Measurements from ENCODE around the gene BRK1.
A peak's percentile ranks its signal among the peaks of the same experiment; 100 is the strongest.
"Not testable (repeated sequence)": the region's sequence is repeated elsewhere in the genome, so short reads cannot be mapped to it uniquely, and the experiment has no call there.

The BRK1 gene

DNA sequence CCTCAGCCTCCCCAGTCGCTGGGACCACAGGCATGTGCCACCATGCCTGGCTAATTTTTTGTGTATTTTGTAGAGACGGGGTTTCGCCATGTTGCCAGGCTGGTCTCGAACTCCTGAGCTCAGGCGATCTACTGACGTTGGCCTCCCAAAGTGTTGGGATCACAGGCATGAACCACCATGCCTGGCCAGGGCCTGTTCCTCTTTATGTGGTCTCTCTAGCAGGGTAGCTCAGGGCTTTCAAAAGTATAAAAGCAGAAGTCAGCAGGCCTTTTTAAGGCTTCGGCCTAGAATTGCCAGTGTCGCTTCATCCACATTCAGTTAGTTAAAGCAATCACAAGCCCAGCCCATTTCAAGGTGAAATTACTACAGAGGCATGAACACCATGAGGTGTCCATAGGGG, 33.8 kb downstream of the BRK1 start:
- no peak for DNase-seq

DNA sequence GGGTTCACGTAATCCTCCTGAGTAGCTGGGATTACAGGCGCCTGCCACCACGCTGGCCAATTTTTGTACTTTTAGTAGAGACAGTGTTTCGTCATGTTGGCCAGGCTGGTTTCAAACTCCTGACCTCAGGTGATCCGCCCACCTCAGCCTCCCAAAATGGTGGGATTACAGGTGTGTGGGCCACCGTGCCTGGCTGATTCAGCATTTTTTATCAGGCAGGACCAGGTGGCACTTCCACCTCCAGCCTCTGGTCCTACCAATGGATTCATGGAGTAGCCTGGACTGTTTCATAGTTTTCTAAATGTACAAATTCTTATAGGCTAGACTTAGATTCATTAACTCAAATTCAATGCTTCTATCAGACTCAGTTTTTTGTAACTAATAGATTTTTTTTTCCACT, 35.5 kb downstream of the BRK1 start:
- DNase-seq = no peak

DNA sequence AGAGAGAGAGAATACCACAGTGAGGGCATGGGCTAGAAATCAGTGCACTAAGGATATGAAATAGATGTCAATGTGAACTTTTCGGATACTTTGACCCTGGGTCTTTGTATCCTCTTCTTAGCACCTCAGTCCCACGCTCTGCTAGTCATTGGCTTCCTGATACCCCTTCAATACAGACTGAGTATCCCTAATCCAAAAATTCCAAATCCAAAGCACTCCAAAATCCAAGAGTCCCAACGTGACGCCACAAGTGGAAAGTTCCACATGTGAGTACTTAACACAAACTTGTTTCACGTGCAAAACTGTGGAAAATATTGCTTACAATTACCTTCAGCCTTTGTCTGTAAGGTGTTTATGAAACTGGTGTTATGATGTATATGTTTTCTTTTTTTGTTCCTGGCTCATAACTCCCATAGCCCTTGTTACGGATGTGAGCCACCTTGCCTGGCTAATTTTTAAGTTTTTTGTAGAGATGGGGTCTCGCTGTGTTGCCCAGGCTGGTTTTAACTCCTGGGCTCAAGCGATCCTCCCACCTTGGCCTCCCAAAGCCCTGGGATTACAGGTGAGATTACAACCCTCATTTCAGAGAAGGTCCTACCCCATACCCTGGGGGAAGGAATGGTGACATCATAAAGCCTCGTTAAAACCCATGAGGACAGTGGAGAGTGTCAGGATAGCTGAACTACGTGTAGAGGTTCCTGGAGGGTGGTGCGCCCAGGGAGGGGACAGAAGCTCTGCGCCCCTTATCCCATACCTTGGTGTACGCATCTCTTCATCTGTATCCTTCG, 39.1 kb downstream of the BRK1 start:
- no peak for DNase-seq

DNA sequence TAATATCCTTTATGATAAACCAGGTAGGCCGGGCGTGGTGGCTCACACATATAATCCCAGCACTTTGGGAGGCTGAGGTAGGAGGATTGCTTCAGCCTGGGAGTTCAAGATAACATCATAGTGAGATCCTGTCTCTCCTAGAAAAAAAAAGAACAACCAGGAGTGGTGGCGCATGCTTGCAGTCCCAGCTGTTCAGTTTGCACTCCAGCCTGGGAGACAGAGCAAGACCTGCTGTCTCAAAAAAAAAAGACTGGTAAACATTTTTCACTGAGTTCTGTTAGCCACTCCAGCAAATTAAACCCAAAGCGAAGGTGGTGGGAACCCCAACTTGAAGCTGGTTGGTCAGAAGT, 39.6 kb downstream of the BRK1 start:
- no peak for DNase-seq

DNA sequence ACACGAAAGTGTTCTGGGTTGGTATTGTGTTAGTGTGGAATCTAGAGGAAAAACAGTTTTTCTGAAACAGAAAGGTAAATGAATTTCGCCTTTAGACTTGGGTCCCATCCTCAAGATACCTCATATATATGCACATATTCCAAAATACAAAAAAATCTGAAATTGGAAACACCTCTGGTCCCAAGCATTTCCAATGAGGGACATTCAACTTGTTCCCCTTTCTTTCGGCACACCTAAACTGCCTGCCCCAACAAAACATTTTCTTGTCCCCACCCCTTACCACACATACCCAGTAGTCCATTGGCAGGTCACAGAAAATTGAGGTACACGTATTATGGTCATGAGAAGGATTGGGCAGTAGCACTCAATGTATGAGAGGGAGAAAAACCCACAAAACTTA, 40.2 kb downstream of the BRK1 start:
- DNase-seq = no peak

DNA sequence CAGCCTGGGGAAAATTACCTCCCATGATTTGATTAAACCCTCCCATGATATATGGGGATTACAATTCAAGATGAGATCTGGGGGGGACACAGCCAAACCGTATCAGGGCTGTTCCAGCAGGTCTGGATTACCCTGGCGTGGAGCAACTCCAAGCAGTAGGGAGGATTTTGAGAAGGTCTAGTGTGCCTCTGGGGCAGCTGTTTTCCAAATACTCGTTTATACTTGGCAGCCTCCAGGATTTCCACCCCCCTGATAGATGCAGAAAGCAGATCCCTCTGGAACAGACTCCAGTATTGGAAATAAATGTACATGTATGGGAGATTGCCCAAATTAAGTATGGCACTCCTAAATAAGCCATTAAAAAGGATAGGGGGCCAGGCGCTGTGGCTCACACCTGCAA, 41.6 kb downstream of the BRK1 start:
- DNase-seq = no peak

DNA sequence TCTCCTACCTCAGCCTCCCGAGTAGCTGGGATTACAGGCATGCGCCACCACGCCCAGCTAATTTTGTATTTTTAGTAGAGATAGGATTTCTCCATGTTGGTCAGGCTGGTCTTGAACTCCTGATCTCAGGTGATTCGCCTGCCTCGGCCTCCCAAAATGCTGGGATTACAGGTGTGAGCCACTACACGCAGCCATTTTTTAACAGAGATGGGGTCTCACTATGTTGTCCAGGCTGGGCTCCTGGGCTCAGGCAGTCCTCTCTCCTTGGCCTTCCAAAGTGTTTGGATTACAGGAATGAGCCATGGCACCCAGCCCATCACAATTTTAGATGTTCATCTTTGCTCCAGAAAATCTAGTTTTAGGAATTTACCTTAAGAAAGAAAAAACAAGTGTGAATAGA, 43.1 kb downstream of the BRK1 start:
- DNase-seq = not testable (repeated sequence)

- no peak for DNase-seq
Observed at GRCh38 chr3:10160346-10160745, 44.9 kb downstream of the BRK1 start.

GRCh38 chr3:10160925-10161324, 45.5 kb downstream of the BRK1 start:
- DNase-seq = no peak

- DNase-seq = no peak
Observed at GRCh38 chr3:10162185-10162584, 46.7 kb downstream of the BRK1 start.

GRCh38 chr3:10164201-10164545, 48.7 kb downstream of the BRK1 start:
- DNase-seq = not testable (repeated sequence)

- peak; percentile 62 to 73 for DNase-seq
Observed at GRCh38 chr3:10164546-10165393, 49.3 kb downstream of the BRK1 start, which contains the start of gene IRAK2. TSS of gene IRAK2 (plus strand) at chr3:10164919. CDS start at chr3:10164955, 36 bp downstream.

- DNase-seq = no peak
Observed at GRCh38 chr3:10166213-10166604, 50.7 kb downstream of the BRK1 start.

- DNase-seq = no peak
Observed at GRCh38 chr3:10169000-10169496, 53.6 kb downstream of the BRK1 start.

- DNase-seq = no peak
Observed at GRCh38 chr3:10170915-10171478, 55.5 kb downstream of the BRK1 start.

DNA sequence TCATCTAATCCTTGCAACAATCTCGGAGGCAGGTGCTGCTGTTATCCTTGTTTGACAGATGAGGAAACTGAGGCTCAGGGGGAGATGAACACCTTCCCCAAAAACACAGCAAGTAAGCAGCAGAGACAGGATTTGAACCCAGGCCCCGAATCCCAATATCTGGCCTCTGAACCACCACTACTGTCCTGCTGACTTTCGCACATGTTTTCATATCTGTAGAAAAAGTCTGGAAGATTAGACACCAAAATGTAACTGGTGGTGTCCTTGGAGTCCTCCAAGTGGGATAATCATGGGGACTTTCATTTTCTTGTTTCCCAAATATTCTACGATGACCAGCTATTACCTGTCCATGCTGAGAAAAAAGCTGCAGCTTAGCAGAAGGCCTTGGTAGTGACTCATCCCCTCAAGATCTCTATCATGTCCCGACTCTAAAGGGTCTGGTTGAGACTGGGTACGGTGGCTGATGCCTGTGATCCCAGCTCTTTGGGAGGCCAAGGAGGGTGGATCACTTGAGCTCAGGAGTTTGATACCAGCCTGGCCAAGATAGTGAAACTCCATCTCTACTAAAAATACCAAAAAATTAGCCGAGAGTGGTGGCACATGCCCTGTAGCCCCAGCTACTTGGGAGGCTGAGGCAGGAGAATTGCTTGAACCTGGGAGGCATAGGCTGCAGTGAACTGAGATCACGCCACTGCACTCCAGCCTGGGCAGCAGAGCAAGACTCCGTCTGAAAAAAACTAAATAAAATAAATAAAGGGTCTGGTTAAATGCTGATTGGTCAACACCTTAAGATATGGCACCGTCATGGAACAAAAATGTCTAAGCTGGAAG, 57.8 kb downstream of the BRK1 start:
- DNase-seq = no peak

- no peak for DNase-seq
Observed at GRCh38 chr3:10173926-10174435, 58.5 kb downstream of the BRK1 start.

GRCh38 chr3:10175334-10175733, 59.9 kb downstream of the BRK1 start:
- not testable (repeated sequence) for DNase-seq

- DNase-seq = not testable (repeated sequence)
Observed at GRCh38 chr3:10176150-10176549, 60.7 kb downstream of the BRK1 start.
